ENCODE measurements around the gene LRRC47.

LRRC47 gene

DNA sequence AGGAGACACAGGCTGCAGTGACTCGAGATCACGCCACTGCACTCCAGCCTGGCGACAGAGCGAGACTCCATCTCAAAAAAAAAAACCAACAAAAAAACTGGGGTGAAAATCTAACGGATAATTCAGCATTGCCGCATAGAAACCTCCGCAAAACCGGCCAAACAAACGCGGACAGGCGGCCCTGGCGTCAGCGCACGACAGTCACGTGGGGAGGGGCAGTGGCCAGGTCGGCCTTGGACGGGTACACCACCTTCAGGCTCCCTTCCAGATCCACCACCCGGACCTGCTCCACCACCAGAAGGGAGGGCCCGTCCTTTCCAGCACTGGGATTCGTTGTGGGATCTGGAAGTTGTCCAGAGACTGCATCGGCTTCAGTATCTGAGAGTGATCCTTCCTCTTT lies 15.4 kb downstream of the LRRC47 start:
- peaks cover 72% of the 10 kb centered on the region for H3K36me3 ChIP-seq
- TF ChIP-seq, protein P1, sequence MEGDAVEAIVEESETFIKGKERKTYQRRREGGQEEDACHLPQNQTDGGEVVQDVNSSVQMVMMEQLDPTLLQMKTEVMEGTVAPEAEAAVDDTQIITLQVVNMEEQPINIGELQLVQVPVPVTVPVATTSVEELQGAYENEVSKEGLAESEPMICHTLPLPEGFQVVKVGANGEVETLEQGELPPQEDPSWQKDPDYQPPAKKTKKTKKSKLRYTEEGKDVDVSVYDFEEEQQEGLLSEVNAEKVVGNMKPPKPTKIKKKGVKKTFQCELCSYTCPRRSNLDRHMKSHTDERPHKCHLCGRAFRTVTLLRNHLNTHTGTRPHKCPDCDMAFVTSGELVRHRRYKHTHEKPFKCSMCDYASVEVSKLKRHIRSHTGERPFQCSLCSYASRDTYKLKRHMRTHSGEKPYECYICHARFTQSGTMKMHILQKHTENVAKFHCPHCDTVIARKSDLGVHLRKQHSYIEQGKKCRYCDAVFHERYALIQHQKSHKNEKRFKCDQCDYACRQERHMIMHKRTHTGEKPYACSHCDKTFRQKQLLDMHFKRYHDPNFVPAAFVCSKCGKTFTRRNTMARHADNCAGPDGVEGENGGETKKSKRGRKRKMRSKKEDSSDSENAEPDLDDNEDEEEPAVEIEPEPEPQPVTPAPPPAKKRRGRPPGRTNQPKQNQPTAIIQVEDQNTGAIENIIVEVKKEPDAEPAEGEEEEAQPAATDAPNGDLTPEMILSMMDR (IDR thresholded peaks at IDR 0.05; ENCODE audit: low read depth, low read length): no peak

DNA sequence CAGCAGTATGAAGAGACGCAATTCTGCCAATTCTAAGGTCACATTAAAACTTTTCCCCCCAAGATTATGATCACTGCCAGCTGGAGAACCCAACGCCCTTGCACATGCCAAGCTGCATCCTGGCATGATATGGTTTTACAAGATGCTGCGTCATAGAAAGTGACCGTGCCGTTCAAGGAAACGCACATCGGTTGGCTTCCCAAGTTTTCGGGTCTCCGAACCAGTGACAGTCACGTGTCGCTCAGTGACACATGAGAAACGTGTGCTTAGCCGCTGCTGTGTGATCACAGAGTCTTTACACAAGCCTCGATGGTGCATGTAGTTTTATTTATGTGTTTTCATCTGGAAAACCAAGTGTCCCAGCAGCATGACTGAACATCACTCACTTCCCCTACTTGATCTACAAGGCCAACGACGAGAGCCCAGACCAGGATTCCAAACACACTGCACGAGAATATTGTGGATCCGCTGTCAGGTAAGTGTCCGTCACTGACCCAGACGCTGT lies 16.3 kb downstream of the LRRC47 start:
- Histone ChIP-seq H3K27me3 (ENCODE audit: insufficient read depth, low read depth, severe bottlenecking) (no peaks in the 10 kb centered on the region), H3K27ac (no peak overlapping the region), H3K4me3 (ENCODE audit: low read depth, low read length) (no peak overlapping the region), H3K36me3 (peaks cover 63% of the 10 kb centered on the region), H3K9me3 (ENCODE audit: severe bottlenecking) (no peaks in the 10 kb centered on the region)
- no peak for DNase-seq
- TF ChIP-seq, protein P1 (IDR thresholded peaks at IDR 0.05; ENCODE audit: low read depth, low read length): no peak

More for the DNA sequence above, 15.4 kb downstream of the LRRC47 start:
- Histone ChIP-seq H3K27ac (no peak overlapping the region), H3K9me3 (ENCODE audit: severe bottlenecking) (no peaks in the 10 kb centered on the region), H3K27me3 (ENCODE audit: insufficient read depth, low read depth, severe bottlenecking) (no peaks in the 10 kb centered on the region), H3K4me3 (ENCODE audit: low read depth, low read length) (no peak overlapping the region)
- no peak for DNase-seq

DNA sequence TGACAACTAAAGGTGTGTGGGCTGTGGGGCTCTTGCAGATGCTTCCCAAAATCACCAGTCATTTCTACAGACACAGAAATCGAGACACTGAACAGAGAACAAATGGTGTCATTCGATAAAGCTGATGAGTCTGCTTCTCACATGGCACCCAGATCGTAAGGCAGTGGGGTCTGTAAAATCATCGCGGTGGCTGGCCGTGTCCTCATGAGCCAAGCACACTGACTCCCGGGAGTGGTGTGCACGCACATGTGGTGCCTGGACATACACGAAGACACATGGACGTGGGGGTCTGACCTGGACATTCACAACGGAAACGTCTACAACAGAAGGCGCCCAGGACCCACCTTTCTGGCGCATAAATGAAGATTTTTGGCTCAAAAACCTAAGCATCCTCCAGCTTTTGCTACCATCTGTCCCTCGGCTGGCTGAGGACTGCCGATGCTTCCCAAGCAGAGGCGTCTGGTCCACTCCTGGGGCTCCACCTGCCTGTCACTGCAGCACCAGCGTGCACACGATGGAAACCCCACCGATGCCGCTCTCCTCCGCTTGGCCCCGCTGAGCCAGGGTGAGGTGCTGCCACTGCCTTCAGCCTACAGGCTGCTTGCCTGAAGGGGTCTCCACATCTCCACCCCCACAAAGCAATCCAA lies 16.9 kb downstream of the LRRC47 start:
- H3K27me3 ChIP-seq (ENCODE audit: insufficient read depth, low read depth, severe bottlenecking): no peaks in the 10 kb centered on the region
- DNase-seq: no peak
- peaks cover 57% of the 10 kb centered on the region for H3K36me3 ChIP-seq
- TF ChIP-seq, protein P1 (IDR thresholded peaks at IDR 0.05; ENCODE audit: low read depth, low read length): peak; percentile 21; the same call in 1 of the 2 replicates
- H3K9me3 ChIP-seq (ENCODE audit: severe bottlenecking): no peaks in the 10 kb centered on the region
- no peak overlapping the region for H3K4me3 ChIP-seq (ENCODE audit: low read depth, low read length)
- H3K27ac ChIP-seq: no peak overlapping the region

- H3K4me3 ChIP-seq (ENCODE audit: low read depth, low read length): no peak overlapping the region
- H3K9me3 ChIP-seq (ENCODE audit: severe bottlenecking): no peaks in the 10 kb centered on the region
- no peak for DNase-seq
- H3K27me3 ChIP-seq (ENCODE audit: insufficient read depth, low read depth, severe bottlenecking): no peaks in the 10 kb centered on the region
- peaks cover 51% of the 10 kb centered on the region for H3K36me3 ChIP-seq
- TF ChIP-seq, protein P1 (IDR thresholded peaks at IDR 0.05; ENCODE audit: low read depth, low read length): no peak
- no peak overlapping the region for H3K27ac ChIP-seq
Measured at GRCh38 chr1:3778590-3779264, 17.6 kb downstream of the LRRC47 start.

GRCh38 chr1:3777647-3778589 lies 18.4 kb downstream of the LRRC47 start:
- Histone ChIP-seq H3K27me3 (ENCODE audit: insufficient read depth, low read depth, severe bottlenecking) (no peaks in the 10 kb centered on the region), H3K4me3 (ENCODE audit: low read depth, low read length) (no peak overlapping the region), H3K36me3 (peaks cover 45% of the 10 kb centered on the region), H3K9me3 (ENCODE audit: severe bottlenecking) (no peaks in the 10 kb centered on the region), H3K27ac (no peak overlapping the region)
- DNase-seq: no peak
- TF ChIP-seq, protein P1 (IDR thresholded peaks at IDR 0.05; ENCODE audit: low read depth, low read length): no peak

All from WERI-Rb-1 (cell line).